ENCODE measurements around the gene FAM193B. TPM values are rescaled to one million over a fixed set of nuclear protein-coding genes. Genes with fewer than 3 reads are reported as not detected.

The FAM193B gene
- total and polyA plus RNA-seq, 9 of the 15 experiments (the other 6 are each of a cell fraction or from before 2014, with no cell fraction given): 4.4 to 76.4 (median 37.3) TPM

DNA sequence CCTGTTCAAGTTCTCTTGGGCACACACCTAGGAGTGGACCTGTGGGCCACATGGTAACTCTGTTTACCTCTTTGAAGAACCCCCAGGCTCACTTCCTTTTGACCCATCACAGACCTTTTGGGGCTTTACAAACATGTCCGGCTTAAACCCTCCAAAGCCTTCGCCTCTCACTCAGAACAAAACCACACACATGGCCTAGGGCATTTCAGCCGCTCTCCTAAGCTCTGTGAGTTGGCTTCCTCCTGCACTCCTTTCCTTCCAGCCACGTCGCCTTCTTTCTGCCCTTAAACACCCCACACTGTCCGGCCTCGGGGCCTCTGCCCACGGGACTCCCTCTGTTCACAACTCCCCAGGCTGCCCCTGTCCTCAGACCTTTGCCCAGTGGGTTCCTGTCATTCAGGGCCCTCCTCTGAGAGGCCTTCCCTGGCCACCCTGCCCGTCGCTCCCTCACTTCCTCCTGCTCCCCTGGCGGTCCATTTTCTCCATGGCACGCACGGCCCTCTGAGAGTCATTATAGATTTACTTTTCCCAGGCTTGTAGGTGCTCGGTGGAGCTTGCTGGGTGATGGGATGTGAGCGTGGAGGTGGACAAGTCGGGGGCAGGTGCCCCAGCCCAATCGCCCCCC lies 46.7 kb downstream of the FAM193B start:
- no peak for FAIRE-seq
- Histone ChIP-seq H3K27ac (ENCODE audit: extremely low read depth, low read depth, low read length) (peak overlapping the region; percentile 80), H3K9ac (ENCODE audit: insufficient read depth in 1 of 2, low read depth in 2 of 2, low read length in 2 of 2) (peak overlapping the region; percentile 1 to 89; a peak in 2 of 4 replicates), H3K4me1 (replicated peaks in 1 of 2; ENCODE audit: control insufficient read depth in 2 of 2, insufficient read depth in 2 of 2, low read length in 2 of 2) (peaks cover 27 to 69% of the 10 kb centered on the region in 2 experiments), H3K9me1 (ENCODE audit: control insufficient read depth, insufficient read depth, low read length) (no peaks in the 10 kb centered on the region), H3K4me2 (ENCODE audit: insufficient read depth, low read length) (0 out of 2 replicates have a peak overlapping the region, but pooled peaks have one; percentile 6), H3K9me3 (replicated peaks; ENCODE audit: control insufficient read depth, insufficient read depth, low read depth, low read length) (no peaks in the 10 kb centered on the region), H3K36me3 (ENCODE audit: control insufficient read depth, insufficient read depth, low read length) (peaks cover 50% of the 10 kb centered on the region), H3K79me2 (ENCODE audit: control insufficient read depth, insufficient read depth, low read length) (peaks cover 15% of the 10 kb centered on the region; the same call in 2 of the 3 replicates), H4K20me1 (replicated peaks; ENCODE audit: control insufficient read depth, insufficient read depth, low read length) (no peaks in the 10 kb centered on the region), H3K27me3 (ENCODE audit: control insufficient read depth in 2 of 2, insufficient read depth in 2 of 2, low read length in 2 of 2) (no peaks in the 10 kb centered on the region), H2AFZ (ENCODE audit: low read depth, low read length) (no peak overlapping the region), H3K4me3 (no peak overlapping the region)
- ATAC-seq: no peak
- CTCF ChIA-PET (ENCODE audit: low intra/inter-chr PET ratio): no interaction called here
- WGBS (ENCODE audit: insufficient coverage, low coverage, missing lambda C conversion rate): 93% methylated on average over 13 of the region's 17 CpGs
- intact Hi-C loops (cut with micrococcal nuclease) (no loop called here), in situ Hi-C loops (cut with MboI) (no loop called here)
- BruUV-seq (replicated peaks): no TSS peak
- no peak for DNase-seq (ENCODE audit: extremely low read depth in 1 of 4, low spot score in 3 of 4)
- POLR2A ChIA-PET: interaction anchor here (2.5 to 4.5 kb wide), 3 partner anchors 9 to 15 kb away, joined by 11 to 26 read pairs (median 15); partner anchors contain the start of gene PDLIM7
- TF ChIP-seq POLR2G (IDR thresholded peaks at IDR 0.05; ENCODE audit: low read depth, low read length) (no peak), LARP7 (IDR thresholded peaks at IDR 0.05) (no peak), FOXP1 (CRISPR knock-in tag; IDR thresholded peaks at IDR 0.05) (0 out of 2 replicates have a peak, but pooled peaks have one; percentile 42), ZNF696 (CRISPR knock-in tag; conservative IDR thresholded peaks at IDR 0.05) (no peak)
- TF ChIP-seq, protein P1, sequence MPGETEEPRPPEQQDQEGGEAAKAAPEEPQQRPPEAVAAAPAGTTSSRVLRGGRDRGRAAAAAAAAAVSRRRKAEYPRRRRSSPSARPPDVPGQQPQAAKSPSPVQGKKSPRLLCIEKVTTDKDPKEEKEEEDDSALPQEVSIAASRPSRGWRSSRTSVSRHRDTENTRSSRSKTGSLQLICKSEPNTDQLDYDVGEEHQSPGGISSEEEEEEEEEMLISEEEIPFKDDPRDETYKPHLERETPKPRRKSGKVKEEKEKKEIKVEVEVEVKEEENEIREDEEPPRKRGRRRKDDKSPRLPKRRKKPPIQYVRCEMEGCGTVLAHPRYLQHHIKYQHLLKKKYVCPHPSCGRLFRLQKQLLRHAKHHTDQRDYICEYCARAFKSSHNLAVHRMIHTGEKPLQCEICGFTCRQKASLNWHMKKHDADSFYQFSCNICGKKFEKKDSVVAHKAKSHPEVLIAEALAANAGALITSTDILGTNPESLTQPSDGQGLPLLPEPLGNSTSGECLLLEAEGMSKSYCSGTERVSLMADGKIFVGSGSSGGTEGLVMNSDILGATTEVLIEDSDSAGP (CRISPR knock-in tag; IDR thresholded peaks at IDR 0.05): no peak
- TF ChIP-seq, protein P2, sequence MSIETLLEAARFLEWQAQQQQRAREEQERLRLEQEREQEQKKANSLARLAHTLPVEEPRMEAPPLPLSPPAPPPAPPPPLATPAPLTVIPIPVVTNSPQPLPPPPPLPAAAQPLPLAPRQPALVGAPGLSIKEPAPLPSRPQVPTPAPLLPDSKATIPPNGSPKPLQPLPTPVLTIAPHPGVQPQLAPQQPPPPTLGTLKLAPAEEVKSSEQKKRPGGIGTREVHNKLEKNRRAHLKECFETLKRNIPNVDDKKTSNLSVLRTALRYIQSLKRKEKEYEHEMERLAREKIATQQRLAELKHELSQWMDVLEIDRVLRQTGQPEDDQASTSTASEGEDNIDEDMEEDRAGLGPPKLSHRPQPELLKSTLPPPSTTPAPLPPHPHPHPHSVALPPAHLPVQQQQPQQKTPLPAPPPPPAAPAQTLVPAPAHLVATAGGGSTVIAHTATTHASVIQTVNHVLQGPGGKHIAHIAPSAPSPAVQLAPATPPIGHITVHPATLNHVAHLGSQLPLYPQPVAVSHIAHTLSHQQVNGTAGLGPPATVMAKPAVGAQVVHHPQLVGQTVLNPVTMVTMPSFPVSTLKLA (conservative IDR thresholded peaks at IDR 0.05): 0 out of 4 replicates have a peak, but pooled peaks of 1 of the 2 experiments have one; percentile 7
- TF ChIP-seq, protein P3, sequence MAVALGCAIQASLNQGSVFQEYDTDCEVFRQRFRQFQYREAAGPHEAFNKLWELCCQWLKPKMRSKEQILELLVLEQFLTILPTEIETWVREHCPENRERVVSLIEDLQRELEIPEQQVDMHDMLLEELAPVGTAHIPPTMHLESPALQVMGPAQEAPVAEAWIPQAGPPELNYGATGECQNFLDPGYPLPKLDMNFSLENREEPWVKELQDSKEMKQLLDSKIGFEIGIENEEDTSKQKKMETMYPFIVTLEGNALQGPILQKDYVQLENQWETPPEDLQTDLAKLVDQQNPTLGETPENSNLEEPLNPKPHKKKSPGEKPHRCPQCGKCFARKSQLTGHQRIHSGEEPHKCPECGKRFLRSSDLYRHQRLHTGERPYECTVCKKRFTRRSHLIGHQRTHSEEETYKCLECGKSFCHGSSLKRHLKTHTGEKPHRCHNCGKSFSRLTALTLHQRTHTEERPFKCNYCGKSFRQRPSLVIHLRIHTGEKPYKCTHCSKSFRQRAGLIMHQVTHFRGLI (CRISPR knock-in tag; IDR thresholded peaks at IDR 0.05): no peak
- TF ChIP-seq, protein P4, sequence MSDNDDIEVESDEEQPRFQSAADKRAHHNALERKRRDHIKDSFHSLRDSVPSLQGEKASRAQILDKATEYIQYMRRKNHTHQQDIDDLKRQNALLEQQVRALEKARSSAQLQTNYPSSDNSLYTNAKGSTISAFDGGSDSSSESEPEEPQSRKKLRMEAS (CRISPR knock-in tag; IDR thresholded peaks at IDR 0.05): 0 out of 2 replicates have a peak, but pooled peaks have one; percentile 5
- TF ChIP-seq, protein P5, sequence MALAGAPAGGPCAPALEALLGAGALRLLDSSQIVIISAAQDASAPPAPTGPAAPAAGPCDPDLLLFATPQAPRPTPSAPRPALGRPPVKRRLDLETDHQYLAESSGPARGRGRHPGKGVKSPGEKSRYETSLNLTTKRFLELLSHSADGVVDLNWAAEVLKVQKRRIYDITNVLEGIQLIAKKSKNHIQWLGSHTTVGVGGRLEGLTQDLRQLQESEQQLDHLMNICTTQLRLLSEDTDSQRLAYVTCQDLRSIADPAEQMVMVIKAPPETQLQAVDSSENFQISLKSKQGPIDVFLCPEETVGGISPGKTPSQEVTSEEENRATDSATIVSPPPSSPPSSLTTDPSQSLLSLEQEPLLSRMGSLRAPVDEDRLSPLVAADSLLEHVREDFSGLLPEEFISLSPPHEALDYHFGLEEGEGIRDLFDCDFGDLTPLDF (CRISPR knock-in tag; IDR thresholded peaks at IDR 0.05): no peak

All from K562 (cell line).